Measurements from ENCODE around the gene CDK15. TPM values are rescaled to one million over a fixed set of nuclear protein-coding genes. Genes with fewer than 3 reads are reported as not detected.

Gene CDK15
- total RNA-seq, 4 donors from 2014 or later, result 0.83 to 3.9 (median 1.4) TPM

DNA sequence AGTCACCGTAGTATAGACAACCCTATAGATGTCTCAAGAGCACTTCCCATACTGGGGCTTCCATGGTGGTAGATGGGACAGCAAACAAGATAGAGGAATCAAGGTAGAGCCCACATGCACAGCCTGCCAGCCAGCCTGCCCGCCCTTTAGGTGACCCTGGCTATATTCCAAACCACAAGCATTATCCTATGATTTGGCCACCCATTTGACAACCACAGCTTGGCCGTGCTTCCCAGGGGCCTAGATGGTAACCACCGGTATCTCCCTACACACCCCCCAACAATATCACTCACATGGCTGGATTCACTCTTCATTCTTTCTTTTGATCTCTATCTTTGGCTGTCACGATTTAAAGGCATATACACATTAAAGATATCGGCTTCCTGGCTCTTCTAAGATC lies 85.3 kb downstream of the CDK15 start:
- Histone ChIP-seq H3K36me3 (no peaks in the 10 kb centered on the region), H3K27ac (replicated peaks in 1 of 4) (no peak overlapping the region), H3K27me3 (no peaks in the 10 kb centered on the region), H3K4me1 (peaks cover 5 to 18% (median 11%) of the 10 kb centered on the region in 4 donors), H3K9me3 (no peaks in the 10 kb centered on the region), H3K4me3 (no peak overlapping the region)
- DNase-seq (ENCODE audit: extremely low spot score), result no peak
- intact Hi-C loops (cut with DNase I), result no loop called here
- WGBS, result 94% methylated on average over 5 of the region's 6 CpGs
- TF ChIP-seq, protein P1, sequence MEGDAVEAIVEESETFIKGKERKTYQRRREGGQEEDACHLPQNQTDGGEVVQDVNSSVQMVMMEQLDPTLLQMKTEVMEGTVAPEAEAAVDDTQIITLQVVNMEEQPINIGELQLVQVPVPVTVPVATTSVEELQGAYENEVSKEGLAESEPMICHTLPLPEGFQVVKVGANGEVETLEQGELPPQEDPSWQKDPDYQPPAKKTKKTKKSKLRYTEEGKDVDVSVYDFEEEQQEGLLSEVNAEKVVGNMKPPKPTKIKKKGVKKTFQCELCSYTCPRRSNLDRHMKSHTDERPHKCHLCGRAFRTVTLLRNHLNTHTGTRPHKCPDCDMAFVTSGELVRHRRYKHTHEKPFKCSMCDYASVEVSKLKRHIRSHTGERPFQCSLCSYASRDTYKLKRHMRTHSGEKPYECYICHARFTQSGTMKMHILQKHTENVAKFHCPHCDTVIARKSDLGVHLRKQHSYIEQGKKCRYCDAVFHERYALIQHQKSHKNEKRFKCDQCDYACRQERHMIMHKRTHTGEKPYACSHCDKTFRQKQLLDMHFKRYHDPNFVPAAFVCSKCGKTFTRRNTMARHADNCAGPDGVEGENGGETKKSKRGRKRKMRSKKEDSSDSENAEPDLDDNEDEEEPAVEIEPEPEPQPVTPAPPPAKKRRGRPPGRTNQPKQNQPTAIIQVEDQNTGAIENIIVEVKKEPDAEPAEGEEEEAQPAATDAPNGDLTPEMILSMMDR (IDR thresholded peaks at IDR 0.05), result no peak
- TF ChIP-seq POLR2AphosphoS5 (IDR thresholded peaks at IDR 0.05) (no peak), EP300 (IDR thresholded peaks at IDR 0.05) (no peak), POLR2A (IDR thresholded peaks at IDR 0.05; ENCODE audit: low read depth) (no peak)

DNA sequence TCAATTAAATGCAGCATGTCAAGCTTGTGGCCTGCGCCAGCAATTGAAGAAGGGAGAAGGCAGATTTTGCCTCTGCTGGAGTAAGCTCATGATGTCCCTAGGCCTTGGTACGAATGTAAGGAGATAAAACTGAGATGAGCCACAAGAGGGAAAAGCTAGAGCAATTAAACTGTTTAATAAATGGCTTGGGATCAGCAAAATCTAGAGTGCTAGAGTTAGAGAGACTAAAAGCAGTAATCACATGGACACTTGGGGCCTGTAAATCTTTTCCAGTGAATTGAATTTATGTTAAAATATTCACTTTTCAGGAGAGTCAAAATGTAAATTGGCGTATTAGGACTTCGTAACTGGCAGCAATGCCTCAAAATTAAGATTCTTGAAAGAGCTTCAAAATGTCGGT lies 86.2 kb downstream of the CDK15 start:
- WGBS, result 95% methylated on average over 5 of the region's 5 CpGs
- Histone ChIP-seq H3K27ac (replicated peaks in 1 of 4) (no peak overlapping the region), H3K4me1 (peaks cover 5 to 15% (median 10%) of the 10 kb centered on the region in 4 donors), H3K9me3 (no peaks in the 10 kb centered on the region), H3K4me3 (no peak overlapping the region), H3K36me3 (no peaks in the 10 kb centered on the region), H3K27me3 (no peaks in the 10 kb centered on the region)
- no peak for DNase-seq (ENCODE audit: extremely low spot score)
- intact Hi-C loops (cut with DNase I), result no loop called here
- no peak for TF ChIP-seq EP300 (IDR thresholded peaks at IDR 0.05)
- TF ChIP-seq POLR2AphosphoS5 (IDR thresholded peaks at IDR 0.05), result no peak
- TF ChIP-seq, protein P1 (IDR thresholded peaks at IDR 0.05), result no peak
- no peak for TF ChIP-seq POLR2A (IDR thresholded peaks at IDR 0.05; ENCODE audit: low read depth)

DNA sequence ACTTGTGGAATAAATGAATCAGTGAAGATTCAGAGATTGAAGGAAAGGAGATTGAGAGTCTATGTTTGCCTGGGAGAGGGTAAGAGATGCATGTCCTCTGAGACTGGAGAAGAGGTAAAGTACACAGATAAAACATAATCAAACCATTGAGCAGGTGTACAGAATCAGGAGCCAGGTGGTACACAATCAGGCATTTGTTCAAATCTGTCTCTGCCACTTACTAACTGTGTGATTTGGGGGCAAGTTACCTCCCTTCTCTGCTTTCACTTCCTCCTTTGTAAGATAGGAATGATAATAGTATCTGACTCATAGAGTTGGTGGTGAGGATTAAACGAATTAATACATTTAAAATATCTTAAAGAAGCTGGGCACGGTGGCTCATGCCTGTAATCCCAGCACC lies 94.0 kb downstream of the CDK15 start:
- Histone ChIP-seq H3K9me3 (no peaks in the 10 kb centered on the region), H3K4me1 (no peaks in the 10 kb centered on the region), H3K36me3 (no peaks in the 10 kb centered on the region), H3K27me3 (no peaks in the 10 kb centered on the region), H3K27ac (replicated peaks in 1 of 4) (no peak overlapping the region), H3K4me3 (no peak overlapping the region)
- DNase-seq (ENCODE audit: extremely low spot score), result no peak
- TF ChIP-seq, protein P1 (IDR thresholded peaks at IDR 0.05), result no peak
- TF ChIP-seq POLR2AphosphoS5 (IDR thresholded peaks at IDR 0.05) (no peak), EP300 (IDR thresholded peaks at IDR 0.05) (no peak), POLR2A (IDR thresholded peaks at IDR 0.05; ENCODE audit: low read depth) (no peak)
- 83% methylated on average over 2 of the region's 2 CpGs for WGBS
- intact Hi-C loops (cut with DNase I), result no loop called here

DNA sequence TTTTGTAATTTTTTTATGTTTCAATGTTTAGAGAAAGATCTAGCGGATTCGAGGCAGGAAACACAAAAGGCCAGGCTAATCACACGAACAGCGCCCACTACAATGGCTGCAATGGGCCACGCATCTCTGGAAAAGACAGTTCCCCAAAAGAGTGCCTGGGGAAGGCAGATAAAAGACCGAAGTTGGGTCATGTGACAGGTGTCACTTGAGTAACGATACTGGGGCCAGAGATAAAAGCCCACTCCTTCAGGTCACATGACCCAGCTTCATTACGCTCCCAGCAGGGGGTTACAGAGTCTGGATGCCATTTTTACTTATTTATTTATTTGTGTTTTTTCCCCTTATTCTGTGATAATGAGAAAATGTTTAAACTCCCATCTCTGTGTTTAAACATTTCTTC lies 95.4 kb downstream of the CDK15 start:
- TF ChIP-seq, protein P1 (IDR thresholded peaks at IDR 0.05), result no peak
- no peak for TF ChIP-seq POLR2AphosphoS5 (IDR thresholded peaks at IDR 0.05)
- no peak for TF ChIP-seq EP300 (IDR thresholded peaks at IDR 0.05)
- TF ChIP-seq POLR2A (IDR thresholded peaks at IDR 0.05; ENCODE audit: low read depth), result no peak
- Histone ChIP-seq H3K36me3 (no peaks in the 10 kb centered on the region), H3K27ac (replicated peaks in 1 of 4) (no peak overlapping the region), H3K9me3 (no peaks in the 10 kb centered on the region), H3K4me1 (no peaks in the 10 kb centered on the region), H3K4me3 (no peak overlapping the region), H3K27me3 (no peaks in the 10 kb centered on the region)
- WGBS, result 70% methylated on average over 8 of the region's 8 CpGs
- intact Hi-C loops (cut with DNase I), result no loop called here
- DNase-seq (ENCODE audit: extremely low spot score), result no peak
